ENCODE measurements around the gene NEK4.

Gene NEK4

DNA sequence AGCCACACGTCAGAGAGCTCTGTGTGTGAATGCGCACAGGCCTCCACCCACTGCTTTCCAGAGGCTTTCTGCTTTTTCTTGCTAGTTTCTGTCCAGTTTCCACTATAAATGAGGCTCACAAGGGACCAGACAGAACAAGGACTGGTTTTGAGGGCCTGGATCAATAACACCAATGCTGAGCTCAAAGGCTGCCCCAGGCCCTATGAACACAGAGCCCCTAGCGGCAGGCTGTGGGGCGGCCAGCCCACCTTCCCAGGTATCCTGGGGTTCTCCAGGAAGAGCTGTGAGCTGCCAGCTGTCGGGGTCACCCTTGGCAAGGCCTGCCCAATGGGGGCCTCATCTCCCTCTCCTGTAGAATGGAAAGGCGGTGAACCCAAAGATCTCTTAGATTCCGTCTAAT is 21.7 kb upstream of the NEK4 start:
- Histone ChIP-seq H3K4me1 (ENCODE audit: control insufficient read depth, insufficient read depth, low read length) (peaks cover 3% of the 10 kb centered on the region), H3K9me3 (ENCODE audit: control insufficient read depth, low read length) (no peaks in the 10 kb centered on the region), H3K27me3 (replicated peaks; ENCODE audit: control insufficient read depth, insufficient read depth, low read length) (peaks cover 4% of the 10 kb centered on the region), H3K36me3 (ENCODE audit: control insufficient read depth, insufficient read depth, low read length, severe bottlenecking) (peaks cover 3% of the 10 kb centered on the region), H3K4me3 (ENCODE audit: low read length) (no peak overlapping the region), H3K9ac (ENCODE audit: low read length) (no peak overlapping the region)
- DNase-seq (ENCODE audit: low read depth) = no peak

DNA sequence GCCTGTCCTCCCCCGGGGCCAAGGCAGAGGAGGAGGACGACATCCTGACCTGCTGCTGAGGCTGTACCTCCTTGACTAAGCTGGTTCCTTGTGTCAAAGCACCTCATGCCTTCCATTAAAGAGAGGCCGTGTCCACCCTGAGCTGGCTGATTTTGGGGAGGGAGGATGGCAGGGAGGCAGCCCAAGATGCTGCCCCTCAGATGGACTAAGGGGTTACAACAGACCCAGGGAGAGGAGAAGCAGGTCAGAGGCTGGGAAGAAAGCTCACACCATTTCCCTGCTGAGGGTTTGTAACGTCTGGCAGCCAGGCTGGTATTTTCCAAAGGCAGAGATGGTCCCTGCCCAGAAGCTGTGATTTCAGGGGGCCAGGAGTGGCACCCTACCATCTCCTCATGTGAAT is 21.2 kb upstream of the NEK4 start:
- H3K27me3 ChIP-seq (replicated peaks; ENCODE audit: control insufficient read depth, insufficient read depth, low read length) = peaks cover 4% of the 10 kb centered on the region
- no peak for DNase-seq (ENCODE audit: low read depth)
- no peak overlapping the region for H3K4me3 ChIP-seq (ENCODE audit: low read length)
- H3K36me3 ChIP-seq (ENCODE audit: control insufficient read depth, insufficient read depth, low read length, severe bottlenecking) = peaks cover 3% of the 10 kb centered on the region
- H3K9me3 ChIP-seq (ENCODE audit: control insufficient read depth, low read length) = no peaks in the 10 kb centered on the region
- H3K4me1 ChIP-seq (ENCODE audit: control insufficient read depth, insufficient read depth, low read length) = peaks cover 6% of the 10 kb centered on the region
- H3K9ac ChIP-seq (ENCODE audit: low read length) = no peak overlapping the region

DNA sequence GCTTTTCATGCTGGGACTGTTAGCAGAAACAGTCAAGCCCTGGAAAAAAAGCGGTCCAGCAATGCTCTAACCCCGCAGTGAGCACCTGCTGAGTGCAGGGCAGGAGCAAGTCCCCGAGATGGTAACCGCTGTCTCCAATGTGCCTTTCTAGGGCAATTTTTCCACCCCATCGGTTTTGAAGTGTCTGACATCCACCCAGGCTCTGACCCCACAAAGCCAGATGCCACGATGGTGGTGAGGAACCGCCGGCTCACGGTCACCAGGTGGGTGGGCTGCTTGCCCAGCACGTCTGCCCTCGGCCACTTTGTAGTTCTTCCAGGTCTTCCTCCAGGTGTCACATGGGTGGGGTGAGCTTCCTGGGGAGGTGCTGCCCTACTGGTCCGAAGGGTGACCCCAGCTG is 20.6 kb upstream of the NEK4 start:
- H3K4me1 ChIP-seq (ENCODE audit: control insufficient read depth, insufficient read depth, low read length) = peaks cover 6% of the 10 kb centered on the region
- no peaks in the 10 kb centered on the region for H3K9me3 ChIP-seq (ENCODE audit: control insufficient read depth, low read length)
- peaks cover 3% of the 10 kb centered on the region for H3K36me3 ChIP-seq (ENCODE audit: control insufficient read depth, insufficient read depth, low read length, severe bottlenecking)
- no peak overlapping the region for H3K4me3 ChIP-seq (ENCODE audit: low read length)
- H3K27me3 ChIP-seq (replicated peaks; ENCODE audit: control insufficient read depth, insufficient read depth, low read length) = peaks cover under 1% of the 10 kb centered on the region
- no peak overlapping the region for H3K9ac ChIP-seq (ENCODE audit: low read length)
- no peak for DNase-seq (ENCODE audit: low read depth)

DNA sequence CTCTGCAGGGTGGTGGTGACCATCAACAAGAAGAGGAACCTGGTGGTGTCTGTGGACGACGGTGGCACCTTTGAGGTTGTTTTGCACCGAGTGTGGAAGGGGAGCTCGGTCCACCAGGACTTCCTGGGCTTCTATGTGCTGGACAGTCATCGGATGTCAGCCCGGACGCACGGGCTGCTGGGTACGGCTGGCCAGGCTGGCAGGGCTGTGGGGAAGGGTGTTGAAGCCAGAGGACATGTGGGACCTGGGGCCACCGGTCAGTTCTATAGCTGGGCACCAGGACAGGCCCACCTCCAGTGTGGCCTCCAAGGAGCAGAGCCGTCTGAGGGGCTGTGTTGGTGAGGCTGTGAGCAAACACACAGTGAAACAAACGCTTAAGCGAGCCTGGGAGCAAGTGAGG is 20.0 kb upstream of the NEK4 start:
- no peak for DNase-seq (ENCODE audit: low read depth)
- Histone ChIP-seq H3K4me3 (ENCODE audit: low read length) (no peak overlapping the region), H3K9me3 (ENCODE audit: control insufficient read depth, low read length) (no peaks in the 10 kb centered on the region), H3K27me3 (replicated peaks; ENCODE audit: control insufficient read depth, insufficient read depth, low read length) (no peaks in the 10 kb centered on the region), H3K9ac (ENCODE audit: low read length) (no peak overlapping the region), H3K36me3 (ENCODE audit: control insufficient read depth, insufficient read depth, low read length, severe bottlenecking) (peaks cover 3% of the 10 kb centered on the region), H3K4me1 (ENCODE audit: control insufficient read depth, insufficient read depth, low read length) (peaks cover 6% of the 10 kb centered on the region)

DNA sequence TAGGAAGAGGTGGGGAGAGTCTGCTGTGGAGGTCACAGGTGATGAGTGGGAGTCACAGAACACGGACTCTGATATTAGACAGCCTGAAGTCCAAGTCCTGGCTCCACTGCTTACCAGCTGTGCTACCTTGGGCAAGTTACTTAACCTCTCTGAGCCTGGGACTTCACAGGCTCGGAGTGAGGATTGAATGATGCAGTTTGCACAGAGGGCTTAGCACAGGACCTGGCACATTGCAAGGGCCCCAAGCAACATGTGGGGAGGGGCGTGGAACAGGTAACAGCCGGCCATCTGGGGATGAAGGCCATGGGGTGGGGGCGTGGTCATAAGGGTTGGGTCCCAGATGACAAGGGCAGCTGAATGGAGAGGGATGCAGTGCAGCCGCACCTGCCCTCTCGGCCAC is 19.6 kb upstream of the NEK4 start:
- H3K36me3 ChIP-seq (ENCODE audit: control insufficient read depth, insufficient read depth, low read length, severe bottlenecking) = peaks cover 3% of the 10 kb centered on the region
- H3K4me3 ChIP-seq (ENCODE audit: low read length) = peak overlapping the region; percentile 8
- no peak overlapping the region for H3K9ac ChIP-seq (ENCODE audit: low read length)
- H3K9me3 ChIP-seq (ENCODE audit: control insufficient read depth, low read length) = no peaks in the 10 kb centered on the region
- H3K4me1 ChIP-seq (ENCODE audit: control insufficient read depth, insufficient read depth, low read length) = peaks cover 6% of the 10 kb centered on the region
- H3K27me3 ChIP-seq (replicated peaks; ENCODE audit: control insufficient read depth, insufficient read depth, low read length) = peaks cover 2% of the 10 kb centered on the region
- no peak for DNase-seq (ENCODE audit: low read depth)

DNA sequence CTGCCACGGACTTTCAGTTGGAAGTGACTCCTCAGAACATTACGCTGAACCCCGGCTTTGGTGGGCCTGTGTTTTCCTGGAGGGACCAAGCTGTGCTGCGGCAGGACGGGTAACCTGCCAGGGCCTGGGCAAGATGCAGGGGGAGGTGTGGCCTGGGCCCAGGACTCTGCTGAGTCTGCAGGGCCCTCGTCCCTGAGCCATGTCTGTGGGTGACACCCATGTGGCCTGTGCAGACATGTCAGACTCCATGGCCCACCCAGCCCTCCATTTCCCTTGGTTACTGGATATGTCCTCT is 19.0 kb upstream of the NEK4 start:
- H3K36me3 ChIP-seq (ENCODE audit: control insufficient read depth, insufficient read depth, low read length, severe bottlenecking) = peaks cover 3% of the 10 kb centered on the region
- peaks cover 6% of the 10 kb centered on the region for H3K4me1 ChIP-seq (ENCODE audit: control insufficient read depth, insufficient read depth, low read length)
- peak overlapping the region; percentile 78 for H3K9ac ChIP-seq (ENCODE audit: low read length)
- peaks cover 8% of the 10 kb centered on the region for H3K27me3 ChIP-seq (replicated peaks; ENCODE audit: control insufficient read depth, insufficient read depth, low read length)
- H3K9me3 ChIP-seq (ENCODE audit: control insufficient read depth, low read length) = no peaks in the 10 kb centered on the region
- no peak for DNase-seq (ENCODE audit: low read depth)
- H3K4me3 ChIP-seq (ENCODE audit: low read length) = peak overlapping the region; percentile 73

DNA sequence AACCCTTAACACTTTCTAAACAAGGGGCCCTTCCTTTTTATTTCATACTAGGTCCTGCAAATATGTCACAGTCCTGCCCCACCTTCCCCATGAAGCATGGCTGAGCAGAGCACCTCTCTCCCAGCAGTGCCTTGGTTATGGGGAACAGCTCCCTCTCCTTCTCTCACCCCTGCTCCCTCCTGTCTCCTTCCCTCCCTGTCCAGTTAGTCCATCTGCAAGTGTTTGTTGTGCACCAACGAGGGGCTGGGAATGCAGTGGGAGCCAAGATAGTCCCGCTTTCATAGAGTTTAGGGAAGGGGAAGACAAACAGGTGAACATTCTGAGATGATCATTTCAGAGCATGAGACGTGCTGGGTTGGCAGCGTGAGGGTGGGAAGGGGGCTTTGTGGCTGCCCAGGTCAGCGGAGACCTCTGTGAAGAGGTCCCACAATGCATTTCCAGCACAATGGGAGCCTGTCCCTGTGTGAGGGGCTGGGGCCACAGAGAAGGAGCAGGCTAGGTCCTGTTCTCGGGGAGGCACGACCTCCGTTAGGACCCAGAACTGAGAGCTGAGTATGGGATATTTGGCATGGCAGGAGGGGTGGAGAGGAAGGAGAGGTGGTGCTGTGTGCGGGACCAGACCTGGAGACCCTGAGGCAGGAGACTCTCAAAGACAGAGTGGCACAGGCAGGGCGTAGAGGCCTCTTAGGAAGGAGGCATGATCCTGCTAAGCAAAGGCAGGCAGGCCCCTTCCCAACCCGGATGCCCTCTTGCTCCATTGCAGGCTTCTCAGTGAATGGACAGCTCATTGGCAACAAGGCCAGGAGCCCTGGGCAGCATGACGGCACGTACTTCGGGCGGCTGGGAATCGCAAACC is 18.4 kb upstream of the NEK4 start:
- peaks cover 8% of the 10 kb centered on the region for H3K27me3 ChIP-seq (replicated peaks; ENCODE audit: control insufficient read depth, insufficient read depth, low read length)
- no peaks in the 10 kb centered on the region for H3K9me3 ChIP-seq (ENCODE audit: control insufficient read depth, low read length)
- DNase-seq (ENCODE audit: low read depth) = no peak
- H3K4me1 ChIP-seq (ENCODE audit: control insufficient read depth, insufficient read depth, low read length) = peaks cover 6% of the 10 kb centered on the region
- H3K36me3 ChIP-seq (ENCODE audit: control insufficient read depth, insufficient read depth, low read length, severe bottlenecking) = peaks cover 3% of the 10 kb centered on the region
- H3K4me3 ChIP-seq (ENCODE audit: low read length) = peak overlapping the region; percentile 73
- peak overlapping the region; percentile 78 for H3K9ac ChIP-seq (ENCODE audit: low read length)

DNA sequence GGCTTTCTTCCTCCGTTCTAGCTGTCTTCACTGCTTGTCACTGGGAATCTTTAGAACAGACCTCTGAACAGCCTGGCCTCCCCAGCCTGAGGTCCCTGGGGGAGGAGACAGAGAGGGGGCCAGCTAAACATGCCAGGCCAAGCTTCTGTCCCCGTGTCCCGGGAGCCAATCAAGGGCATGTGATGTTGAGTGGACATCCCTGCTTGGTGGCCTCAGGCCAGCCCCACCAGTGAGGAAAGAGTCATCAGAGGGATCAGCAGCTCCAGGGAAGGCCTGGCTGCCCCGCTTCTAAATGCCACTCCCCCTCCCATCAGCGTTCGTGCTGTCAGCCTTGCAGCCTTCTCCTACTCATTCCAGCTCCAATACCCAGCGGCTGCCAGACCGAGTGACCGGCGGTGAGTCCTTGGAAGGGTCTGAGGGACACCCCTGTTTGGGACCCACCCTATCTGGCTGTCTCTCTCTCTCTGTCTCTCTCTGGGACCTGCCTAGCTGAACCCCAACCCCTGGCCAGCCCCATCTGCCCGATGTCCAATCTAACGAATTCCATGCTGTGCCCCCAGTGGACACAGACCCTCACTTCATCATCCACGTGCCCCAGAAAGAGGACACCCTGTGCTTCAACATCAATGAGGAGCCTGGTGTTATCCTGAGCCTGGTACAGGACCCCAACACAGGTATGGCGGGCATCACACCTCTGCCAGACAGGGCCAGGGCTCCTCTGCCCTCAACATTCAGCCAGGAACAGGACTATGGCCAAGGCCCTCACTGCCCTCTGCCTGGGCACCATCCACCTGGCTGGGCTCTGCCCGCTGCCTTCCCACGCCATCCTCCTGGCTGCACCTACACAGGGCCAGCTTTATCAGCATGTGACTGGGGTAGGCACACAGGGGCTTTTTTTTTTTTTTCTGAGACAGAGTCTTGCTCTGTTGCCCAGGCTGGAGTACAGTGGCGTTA is 17.2 kb upstream of the NEK4 start:
- Histone ChIP-seq H3K4me3 (ENCODE audit: low read length) (peak overlapping the region; percentile 73), H3K9me3 (ENCODE audit: control insufficient read depth, low read length) (no peaks in the 10 kb centered on the region)
- DNase-seq (ENCODE audit: low read depth) = no peak

DNA sequence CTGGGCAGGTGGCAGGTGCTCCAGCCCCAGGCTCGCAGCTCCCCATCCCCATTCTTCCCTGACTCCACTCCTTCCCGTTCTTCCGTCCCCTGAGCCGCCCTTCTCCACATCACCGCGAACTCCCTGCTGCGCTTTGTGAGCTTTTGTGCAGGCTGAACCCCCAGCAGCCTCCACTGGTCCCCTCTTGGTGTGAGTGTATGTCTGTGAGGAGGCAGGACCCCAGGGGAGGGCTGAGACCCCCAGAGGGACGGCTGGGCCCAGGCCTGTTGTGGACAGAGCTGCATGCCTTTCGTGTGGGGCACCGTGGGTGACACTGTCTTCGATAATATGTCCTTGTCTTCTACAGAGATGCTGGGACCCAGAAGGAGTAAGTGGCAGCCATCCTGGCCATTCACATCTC is 16.5 kb upstream of the NEK4 start:
- peaks cover 3% of the 10 kb centered on the region for H3K36me3 ChIP-seq (ENCODE audit: control insufficient read depth, insufficient read depth, low read length, severe bottlenecking)
- H3K9me3 ChIP-seq (ENCODE audit: control insufficient read depth, low read length) = no peaks in the 10 kb centered on the region
- peaks cover 6% of the 10 kb centered on the region for H3K4me1 ChIP-seq (ENCODE audit: control insufficient read depth, insufficient read depth, low read length)
- no peak for DNase-seq (ENCODE audit: low read depth)
- H3K9ac ChIP-seq (ENCODE audit: low read length) = no peak overlapping the region
- H3K27me3 ChIP-seq (replicated peaks; ENCODE audit: control insufficient read depth, insufficient read depth, low read length) = peaks cover 25% of the 10 kb centered on the region
- no peak overlapping the region for H3K4me3 ChIP-seq (ENCODE audit: low read length)

More for the DNA sequence above, 17.2 kb upstream of the NEK4 start:
- Histone ChIP-seq H3K4me1 (ENCODE audit: control insufficient read depth, insufficient read depth, low read length) (peaks cover 6% of the 10 kb centered on the region), H3K27me3 (replicated peaks; ENCODE audit: control insufficient read depth, insufficient read depth, low read length) (peaks cover 18% of the 10 kb centered on the region), H3K36me3 (ENCODE audit: control insufficient read depth, insufficient read depth, low read length, severe bottlenecking) (peaks cover 3% of the 10 kb centered on the region), H3K9ac (ENCODE audit: low read length) (peak overlapping the region; percentile 78)

DNA sequence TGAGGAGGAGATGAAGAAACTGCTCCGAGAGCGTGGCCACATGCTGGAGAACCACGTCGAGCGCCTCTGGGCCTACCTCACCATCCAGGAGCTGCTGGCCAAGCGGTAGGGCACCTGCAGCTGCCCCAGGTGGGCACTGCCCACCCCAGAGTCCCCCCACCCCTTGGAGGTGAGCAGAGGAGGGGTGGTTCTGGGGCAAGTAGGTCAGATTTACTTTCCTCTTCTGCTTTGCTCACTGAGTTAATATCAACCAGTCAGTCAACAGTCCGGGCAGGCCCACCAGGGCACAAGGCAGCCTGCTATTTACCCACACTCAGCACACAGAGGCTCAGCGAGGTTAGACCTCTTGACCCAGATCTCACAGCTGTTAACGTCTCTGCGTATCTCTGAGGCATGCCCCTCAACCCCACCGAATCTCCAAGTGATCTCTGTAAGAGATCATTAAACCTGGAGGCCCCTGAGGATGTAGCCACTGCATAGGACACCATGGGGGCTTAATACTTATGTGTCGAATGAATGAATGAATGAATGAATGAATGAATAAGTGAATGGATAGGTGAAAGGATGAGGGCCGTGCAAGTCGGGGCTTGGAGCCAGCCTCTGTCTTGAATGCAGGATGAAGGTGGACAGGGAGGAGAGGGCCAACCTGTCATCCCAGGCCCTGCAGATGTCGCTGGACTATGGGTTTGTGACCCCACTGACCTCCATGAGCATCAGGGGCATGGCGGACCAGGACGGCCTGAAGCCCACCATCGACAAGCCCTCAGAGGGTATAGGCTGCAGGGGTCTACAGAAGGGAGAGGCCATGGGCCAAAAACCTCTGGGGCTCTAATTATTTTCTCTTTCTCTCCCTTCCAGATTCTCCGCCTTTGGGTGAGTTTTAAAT is 15.8 kb upstream of the NEK4 start:
- no peak for DNase-seq (ENCODE audit: low read depth)

More for the DNA sequence above, 15.8 kb upstream of the NEK4 start:
- Histone ChIP-seq H3K9ac (ENCODE audit: low read length) (no peak overlapping the region), H3K4me3 (ENCODE audit: low read length) (no peak overlapping the region), H3K27me3 (replicated peaks; ENCODE audit: control insufficient read depth, insufficient read depth, low read length) (peaks cover 30% of the 10 kb centered on the region), H3K4me1 (ENCODE audit: control insufficient read depth, insufficient read depth, low read length) (peaks cover 6% of the 10 kb centered on the region), H3K36me3 (ENCODE audit: control insufficient read depth, insufficient read depth, low read length, severe bottlenecking) (peaks cover 3% of the 10 kb centered on the region), H3K9me3 (ENCODE audit: control insufficient read depth, low read length) (no peaks in the 10 kb centered on the region)

All from adipocyte (in vitro differentiated cells).